WTC11 (cell line): Measurements from ENCODE around the gene MT1M. TPM values are rescaled to one million over a fixed set of nuclear protein-coding genes. Genes with fewer than 3 reads are reported as not detected.

Experiments
- ATF1 ChIP-seq: sonication (generic); formaldehyde crosslinking; IDR thresholded peaks from 2 replicates; pipeline ENCODE4 v1.8.1; 2023; ENCODE audit warnings: mild to moderate bottlenecking, moderate library complexity, missing genetic modification reagents
- CDX4 ChIP-seq: fragments of 250-450 bp; sonication (Bioruptor Pico); IDR thresholded peaks from 2 replicates; pipeline ENCODE4 v1.9.0; 2021; ENCODE audit warnings: moderate library complexity, mild to moderate bottlenecking, inconsistent platforms, borderline replicate concordance
- CREM ChIP-seq: sonication (generic); formaldehyde crosslinking; IDR thresholded peaks from 2 replicates; pipeline ENCODE4 v1.8.1; 2022; ENCODE audit warnings: mild to moderate bottlenecking, missing genetic modification reagents, moderate library complexity
- E2F1 ChIP-seq: sonication (generic); formaldehyde crosslinking; IDR thresholded peaks from 2 replicates; pipeline ENCODE4 v1.8.0; 2022; ENCODE audit warnings: mild to moderate bottlenecking, missing genetic modification reagents
- E2F4 ChIP-seq: sonication (generic); formaldehyde crosslinking; IDR thresholded peaks from 2 replicates; pipeline ENCODE4 v1.8.1; 2022; ENCODE audit warnings: low read depth, mild to moderate bottlenecking, moderate library complexity, missing genetic modification reagents, borderline replicate concordance
- E2F5 ChIP-seq: sonication (generic); formaldehyde crosslinking; IDR thresholded peaks from 2 replicates; pipeline ENCODE4 v1.8.1; 2022; ENCODE audit warnings: mild to moderate bottlenecking, moderate library complexity, missing genetic modification reagents
- ETV6 ChIP-seq: sonication (generic); formaldehyde crosslinking; IDR thresholded peaks from 2 replicates; pipeline ENCODE4 v1.8.1; 2022; ENCODE audit warnings: mild to moderate bottlenecking, missing genetic modification reagents
- FOXJ3 ChIP-seq: sonication (generic); formaldehyde crosslinking; IDR thresholded peaks from 2 replicates; pipeline ENCODE4 v1.9.0; 2021; ENCODE audit warnings: missing genetic modification reagents, mild to moderate bottlenecking, borderline replicate concordance
- MAX ChIP-seq: sonication (generic); formaldehyde crosslinking; IDR thresholded peaks from 2 replicates; pipeline ENCODE4 v1.8.0; 2022; ENCODE audit warnings: mild to moderate bottlenecking, missing genetic modification reagents
- MYBL2 ChIP-seq: sonication (generic); formaldehyde crosslinking; IDR thresholded peaks from 2 replicates; pipeline ENCODE4 v1.8.1; 2023; ENCODE audit warnings: mild to moderate bottlenecking, moderate library complexity, missing genetic modification reagents
- NFYB ChIP-seq: sonication (generic); formaldehyde crosslinking; conservative IDR thresholded peaks from 2 replicates; pipeline ENCODE4 v1.8.0; 2022; ENCODE audit warnings: low read depth, missing genetic modification reagents
- NR1H2 ChIP-seq: sonication (generic); formaldehyde crosslinking; IDR thresholded peaks from 2 replicates; pipeline ENCODE4 v1.9.0; 2021; ENCODE audit warnings: mild to moderate bottlenecking, moderate library complexity, missing genetic modification reagents
- OVOL2 ChIP-seq: fragments of 250-450 bp; sonication (Bioruptor Pico); IDR thresholded peaks from 2 replicates; pipeline ENCODE4 v1.9.0; 2021; ENCODE audit warnings: mild to moderate bottlenecking, borderline replicate concordance
- PRDM15 ChIP-seq: sonication (generic); formaldehyde crosslinking; IDR thresholded peaks from 2 replicates; pipeline ENCODE4 v1.8.0; 2022; ENCODE audit warnings: missing genetic modification reagents
- SMAD4 ChIP-seq: sonication (generic); formaldehyde crosslinking; IDR thresholded peaks from 2 replicates; pipeline ENCODE4 v1.8.0; 2022; ENCODE audit warnings: mild to moderate bottlenecking, missing genetic modification reagents
- SP1 ChIP-seq: sonication (generic); formaldehyde crosslinking; conservative IDR thresholded peaks from 2 replicates; pipeline ENCODE4 v1.8.1; 2022; ENCODE audit warnings: missing genetic modification reagents
- ZNF138 ChIP-seq: sonication (generic); formaldehyde crosslinking; conservative IDR thresholded peaks from 2 replicates; pipeline ENCODE4 v1.8.1; 2022; ENCODE audit warnings: mild to moderate bottlenecking, moderate library complexity, missing genetic modification reagents
- ZNF232 ChIP-seq: sonication (generic); formaldehyde crosslinking; IDR thresholded peaks from 2 replicates; pipeline ENCODE4 v1.8.0; 2022; ENCODE audit warnings: mild to moderate bottlenecking, missing genetic modification reagents
- ZNF425 ChIP-seq: fragments of 250-450 bp; sonication (Bioruptor Pico); conservative IDR thresholded peaks from 2 replicates; pipeline ENCODE4 v1.9.0; 2021; ENCODE audit warnings: mild to moderate bottlenecking
- ZNF671 ChIP-seq: fragments of 250-450 bp; sonication (Bioruptor Pico); IDR thresholded peaks from 2 replicates; pipeline ENCODE4 v1.8.0; 2021; ENCODE audit warnings: mild to moderate bottlenecking
- total RNA-seq: library from RNA; stranded (reverse); gene quantifications from 3 replicates; pipeline ENCODE4 v1.2.3, GENCODE V29; 2021

MT1M gene
- total RNA-seq, 1 experiment from 2014 or later: 4.7 TPM

- TF ChIP-seq ZNF671: no peak
- no peak for TF ChIP-seq FOXJ3 (CRISPR knock-in tag)
- no peak for TF ChIP-seq E2F4
- no peak for TF ChIP-seq ATF1
- no peak for TF ChIP-seq OVOL2 (CRISPR knock-in tag)
- peak; percentile 86; the same call in 1 of the 2 replicates for TF ChIP-seq E2F5 (CRISPR knock-in tag)
- 0 out of 2 replicates have a peak, but pooled peaks have one; percentile 11 for TF ChIP-seq E2F1 (CRISPR knock-in tag)
- no peak for TF ChIP-seq CREM (CRISPR knock-in tag)
- no peak for TF ChIP-seq SMAD4 (CRISPR knock-in tag)
- no peak for TF ChIP-seq NR1H2 (CRISPR knock-in tag)
- peak; percentile 70 for TF ChIP-seq MAX (CRISPR knock-in tag)
- no peak for TF ChIP-seq MYBL2 (CRISPR knock-in tag)
- peak; percentile 54; the same call in 1 of the 2 replicates for TF ChIP-seq PRDM15 (CRISPR knock-in tag)
- TF ChIP-seq SP1 (CRISPR knock-in tag): 0 out of 2 replicates have a peak, but pooled peaks have one; percentile 48
- no peak for TF ChIP-seq NFYB
- TF ChIP-seq ETV6 (CRISPR knock-in tag): peak; percentile 40; the same call in 1 of the 2 replicates
- TF ChIP-seq ZNF138 (CRISPR knock-in tag): no peak
- TF ChIP-seq ZNF232: no peak
- no peak for TF ChIP-seq CDX4 (CRISPR knock-in tag)
- TF ChIP-seq ZNF425: no peak
These were observed 49.7 kb downstream of the MT1M start, which contains the start of gene MT1X (continued) for GRCh38 chr16:56681939-56682702.
